ENCODE data around the gene PARD3B. TPM values are rescaled to one million over a fixed set of nuclear protein-coding genes. Genes with fewer than 3 reads are reported as not detected.

Gene PARD3B
- total and polyA plus RNA-seq, 3 donors from 2014 or later: 14.6 to 36.8 (median 29.6) TPM

DNA sequence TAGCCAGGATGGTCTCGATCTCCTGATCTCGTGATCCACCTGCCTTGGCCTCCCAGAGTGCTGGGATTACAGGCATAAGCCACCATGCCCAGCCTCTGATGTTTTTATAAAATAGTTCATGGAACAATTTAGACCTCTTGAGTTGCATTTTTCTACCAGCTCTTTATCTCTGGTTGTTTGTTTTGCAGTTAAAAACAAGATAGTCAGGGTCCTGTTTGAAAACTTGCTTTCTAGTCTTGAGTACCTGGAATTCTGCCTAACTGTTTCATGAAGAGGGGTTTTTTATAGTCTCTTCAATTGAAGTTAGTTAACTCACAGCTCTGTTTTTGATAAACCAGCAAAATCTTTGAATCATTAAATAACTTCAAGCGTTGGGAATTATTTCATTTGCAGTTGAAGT, 244.8 kb downstream of the PARD3B start:
- Histone ChIP-seq H3K36me3 (ENCODE audit: low read depth, missing control alignments) (no peaks in the 10 kb centered on the region), H3K9me3 (no peaks in the 10 kb centered on the region), H3K4me3 (no peak overlapping the region), H3K27me3 (no peaks in the 10 kb centered on the region), H3K4me1 (no peaks in the 10 kb centered on the region), H3K27ac (no peak overlapping the region)
- WGBS, 2 donors: 69 to 70% methylated on average over 3 of the region's 3 CpGs
- intact Hi-C loops (cut with DNase I; ENCODE audit: low total_unique reads): no loop called here
- DNase-seq: no peak
- TF ChIP-seq, protein P1, sequence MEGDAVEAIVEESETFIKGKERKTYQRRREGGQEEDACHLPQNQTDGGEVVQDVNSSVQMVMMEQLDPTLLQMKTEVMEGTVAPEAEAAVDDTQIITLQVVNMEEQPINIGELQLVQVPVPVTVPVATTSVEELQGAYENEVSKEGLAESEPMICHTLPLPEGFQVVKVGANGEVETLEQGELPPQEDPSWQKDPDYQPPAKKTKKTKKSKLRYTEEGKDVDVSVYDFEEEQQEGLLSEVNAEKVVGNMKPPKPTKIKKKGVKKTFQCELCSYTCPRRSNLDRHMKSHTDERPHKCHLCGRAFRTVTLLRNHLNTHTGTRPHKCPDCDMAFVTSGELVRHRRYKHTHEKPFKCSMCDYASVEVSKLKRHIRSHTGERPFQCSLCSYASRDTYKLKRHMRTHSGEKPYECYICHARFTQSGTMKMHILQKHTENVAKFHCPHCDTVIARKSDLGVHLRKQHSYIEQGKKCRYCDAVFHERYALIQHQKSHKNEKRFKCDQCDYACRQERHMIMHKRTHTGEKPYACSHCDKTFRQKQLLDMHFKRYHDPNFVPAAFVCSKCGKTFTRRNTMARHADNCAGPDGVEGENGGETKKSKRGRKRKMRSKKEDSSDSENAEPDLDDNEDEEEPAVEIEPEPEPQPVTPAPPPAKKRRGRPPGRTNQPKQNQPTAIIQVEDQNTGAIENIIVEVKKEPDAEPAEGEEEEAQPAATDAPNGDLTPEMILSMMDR (IDR thresholded peaks at IDR 0.05): no peak
- TF ChIP-seq POLR2A (IDR thresholded peaks at IDR 0.05): no peak

DNA sequence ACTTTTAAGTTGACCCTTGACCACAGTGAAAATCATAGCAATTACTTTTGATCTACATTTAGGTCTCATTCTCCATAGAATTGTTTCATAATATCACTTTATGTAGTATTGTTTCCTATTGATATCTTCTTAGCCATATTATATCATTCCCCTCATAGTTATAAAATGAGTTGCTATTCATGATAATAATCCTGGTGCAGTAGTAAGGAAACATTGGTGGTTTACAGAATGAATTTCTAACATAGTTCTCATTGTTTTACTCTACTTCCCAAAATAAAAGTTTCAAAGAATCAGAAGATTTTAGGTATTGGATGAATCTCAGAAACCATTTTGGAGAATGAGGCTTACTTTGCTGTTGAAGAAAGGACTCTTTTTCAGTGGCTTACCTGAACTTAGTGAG, 246.0 kb downstream of the PARD3B start:
- no peaks in the 10 kb centered on the region for H3K27me3 ChIP-seq
- TF ChIP-seq, protein P1 (IDR thresholded peaks at IDR 0.05): no peak
- TF ChIP-seq POLR2A (IDR thresholded peaks at IDR 0.05): no peak
- no peak overlapping the region for H3K4me3 ChIP-seq
- no peak overlapping the region for H3K27ac ChIP-seq
- intact Hi-C loops (cut with DNase I; ENCODE audit: low total_unique reads): no loop called here
- H3K9me3 ChIP-seq: no peaks in the 10 kb centered on the region
- no peaks in the 10 kb centered on the region for H3K36me3 ChIP-seq (ENCODE audit: low read depth, missing control alignments)
- no peak for DNase-seq
- no peaks in the 10 kb centered on the region for H3K4me1 ChIP-seq

DNA sequence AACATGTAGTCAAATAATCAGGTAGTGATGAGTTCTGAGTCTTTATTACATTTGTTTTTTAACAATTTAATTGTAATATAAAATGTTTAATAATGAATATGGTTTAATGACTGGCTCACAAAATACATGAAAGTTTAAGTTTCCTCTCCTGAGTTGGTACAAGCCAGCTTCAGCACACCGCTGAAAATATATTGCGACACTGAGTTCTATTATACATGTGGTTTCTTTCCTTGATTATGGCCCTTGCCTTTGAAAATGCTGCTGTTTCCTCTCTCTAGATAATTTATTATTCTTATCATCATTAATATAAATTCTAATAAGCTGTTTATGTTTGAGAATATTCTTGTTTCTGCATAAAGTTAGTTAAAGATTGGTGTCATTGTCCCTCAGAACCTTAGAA, 249.3 kb downstream of the PARD3B start:
- TF ChIP-seq POLR2A (IDR thresholded peaks at IDR 0.05): no peak
- TF ChIP-seq, protein P1 (IDR thresholded peaks at IDR 0.05): no peak
- WGBS, 2 donors: 91 to 96% methylated on average over 2 of the region's 2 CpGs

DNA sequence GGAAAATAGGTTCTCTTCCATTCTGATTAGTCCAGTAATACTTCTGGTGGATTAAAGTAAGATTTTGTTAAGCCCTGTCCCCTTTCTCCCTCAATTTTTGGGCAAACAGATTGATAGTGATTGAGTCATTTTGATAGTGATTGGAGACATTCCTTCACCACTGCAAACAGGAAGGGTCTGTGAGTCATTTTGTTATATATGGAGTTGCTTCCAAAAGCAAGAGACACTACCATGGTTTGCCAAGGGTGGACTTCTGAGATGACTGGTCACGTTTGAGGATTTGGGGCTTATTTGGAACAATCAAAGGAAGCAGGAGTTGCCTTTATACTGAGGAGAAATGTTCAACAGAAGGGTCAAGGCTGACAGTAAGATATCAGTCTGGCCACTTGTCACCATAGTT, 249.9 kb downstream of the PARD3B start:
- no peak for TF ChIP-seq POLR2A (IDR thresholded peaks at IDR 0.05)
- TF ChIP-seq, protein P1 (IDR thresholded peaks at IDR 0.05): no peak
- Histone ChIP-seq H3K4me3 (no peak overlapping the region), H3K9me3 (no peaks in the 10 kb centered on the region), H3K27me3 (no peaks in the 10 kb centered on the region), H3K36me3 (ENCODE audit: low read depth, missing control alignments) (no peaks in the 10 kb centered on the region), H3K27ac (no peak overlapping the region), H3K4me1 (no peaks in the 10 kb centered on the region)
- no peak for DNase-seq
- intact Hi-C loops (cut with DNase I; ENCODE audit: low total_unique reads): no loop called here
- WGBS, 2 donors: 57 to 67% methylated on average over 1 of the region's 1 CpG

More for the DNA sequence above, 249.3 kb downstream of the PARD3B start:
- intact Hi-C loops (cut with DNase I; ENCODE audit: low total_unique reads): no loop called here
- Histone ChIP-seq H3K4me3 (no peak overlapping the region), H3K36me3 (ENCODE audit: low read depth, missing control alignments) (no peaks in the 10 kb centered on the region), H3K27ac (no peak overlapping the region), H3K4me1 (no peaks in the 10 kb centered on the region), H3K9me3 (no peaks in the 10 kb centered on the region), H3K27me3 (no peaks in the 10 kb centered on the region)
- no peak for DNase-seq

GRCh38 chr2:204796581-204796980, 251.3 kb downstream of the PARD3B start:
- DNase-seq: no peak
- no peaks in the 10 kb centered on the region for H3K36me3 ChIP-seq (ENCODE audit: low read depth, missing control alignments)
- no peaks in the 10 kb centered on the region for H3K4me1 ChIP-seq
- no peaks in the 10 kb centered on the region for H3K9me3 ChIP-seq
- no peak overlapping the region for H3K27ac ChIP-seq
- TF ChIP-seq, protein P1 (IDR thresholded peaks at IDR 0.05): no peak
- WGBS, 2 donors: 95 to 96% methylated on average over 4 of the region's 4 CpGs
- no peak overlapping the region for H3K4me3 ChIP-seq
- no peaks in the 10 kb centered on the region for H3K27me3 ChIP-seq
- intact Hi-C loops (cut with DNase I; ENCODE audit: low total_unique reads): no loop called here
